Anterior cingulate cortex (tissue), 58 donors: ENCODE results near the gene MMEL1.

Source experiments
- DNase-seq, 58 donors: peaks; one replicate each; lab custom pipeline; 2025; lab: John Stamatoyannopoulos, UW

Gene MMEL1

GRCh38 chr1:2642560-2643413, 10.0 kb upstream of the MMEL1 start:
- DNase-seq = peak in 56 of 58 donors; percentile 38 to 95 (median 82)

DNA sequence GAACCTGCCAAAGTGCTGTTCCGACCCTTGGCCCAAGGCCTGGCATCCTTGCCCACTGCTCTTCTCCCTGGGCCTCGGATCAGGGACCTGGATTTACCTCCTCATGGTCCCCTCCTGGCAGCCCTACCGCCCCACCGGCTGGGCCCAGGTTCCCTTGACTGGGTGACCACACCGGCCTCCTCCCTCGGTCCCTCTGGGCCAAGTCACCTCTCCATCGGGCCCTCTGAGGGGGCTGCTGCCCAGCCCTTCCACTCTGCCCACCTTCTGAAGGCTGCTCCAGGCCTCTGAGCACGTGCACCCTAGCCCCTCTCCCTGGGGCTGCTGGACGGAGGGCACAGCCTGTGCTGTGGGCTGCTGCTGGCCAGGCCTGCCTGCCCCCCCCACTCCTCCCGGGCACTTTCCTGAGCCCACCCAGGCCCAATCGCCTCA, 9.3 kb upstream of the MMEL1 start:
- no peak for DNase-seq

- DNase-seq = no peak
These were observed 8.7 kb upstream of the MMEL1 start for GRCh38 chr1:2641381-2642130.

- DNase-seq = no peak
These were observed 7.8 kb upstream of the MMEL1 start for GRCh38 chr1:2640626-2641025.

GRCh38 chr1:2639607-2640521, 7.0 kb upstream of the MMEL1 start:
- DNase-seq = no peak

- no peak for DNase-seq
These were observed 6.4 kb upstream of the MMEL1 start for GRCh38 chr1:2639203-2639602.

- no peak for DNase-seq
These were observed 5.8 kb upstream of the MMEL1 start for GRCh38 chr1:2638466-2639115.

DNA sequence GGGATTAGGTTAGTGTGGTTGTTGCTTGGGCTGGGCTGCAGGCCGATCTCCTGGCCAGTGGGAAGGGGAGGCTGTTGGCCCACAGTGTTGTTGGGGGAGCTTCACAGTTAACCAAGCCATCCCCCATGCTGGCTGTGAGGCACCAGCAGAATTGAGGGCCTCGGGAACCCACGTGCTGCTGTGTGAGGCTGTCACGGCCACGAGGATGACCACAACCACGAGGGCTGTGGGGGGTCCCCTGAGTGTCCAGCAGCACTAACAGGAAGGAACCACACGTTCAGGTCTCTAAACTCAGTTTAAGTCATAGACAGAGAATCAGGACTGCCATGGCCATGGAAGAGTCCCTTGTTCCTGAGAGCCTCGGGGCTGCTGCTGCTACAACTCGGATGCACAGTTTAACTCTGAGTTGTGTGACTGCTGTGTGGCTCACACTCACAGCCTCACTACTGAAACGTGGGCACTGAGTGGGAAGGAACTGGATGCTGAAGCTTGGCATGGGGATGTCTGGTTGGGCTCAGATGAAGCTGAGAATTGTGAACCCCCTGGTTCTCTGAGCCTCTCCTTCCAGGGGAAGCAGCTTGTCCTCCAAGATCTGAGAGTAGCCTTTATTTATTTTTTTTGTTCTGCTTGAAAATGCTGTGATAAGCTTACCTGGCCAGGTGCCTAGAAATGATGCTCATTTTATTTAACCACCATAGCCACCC, 4.8 kb upstream of the MMEL1 start:
- DNase-seq = peak in 2 of 58 donors; percentile 13 to 20

GRCh38 chr1:2636733-2637132, 3.9 kb upstream of the MMEL1 start:
- DNase-seq = no peak

- no peak for DNase-seq
These were observed 2.7 kb upstream of the MMEL1 start for GRCh38 chr1:2635361-2636010.

GRCh38 chr1:2633936-2634491, 1.2 kb upstream of the MMEL1 start:
- DNase-seq = no peak

DNA sequence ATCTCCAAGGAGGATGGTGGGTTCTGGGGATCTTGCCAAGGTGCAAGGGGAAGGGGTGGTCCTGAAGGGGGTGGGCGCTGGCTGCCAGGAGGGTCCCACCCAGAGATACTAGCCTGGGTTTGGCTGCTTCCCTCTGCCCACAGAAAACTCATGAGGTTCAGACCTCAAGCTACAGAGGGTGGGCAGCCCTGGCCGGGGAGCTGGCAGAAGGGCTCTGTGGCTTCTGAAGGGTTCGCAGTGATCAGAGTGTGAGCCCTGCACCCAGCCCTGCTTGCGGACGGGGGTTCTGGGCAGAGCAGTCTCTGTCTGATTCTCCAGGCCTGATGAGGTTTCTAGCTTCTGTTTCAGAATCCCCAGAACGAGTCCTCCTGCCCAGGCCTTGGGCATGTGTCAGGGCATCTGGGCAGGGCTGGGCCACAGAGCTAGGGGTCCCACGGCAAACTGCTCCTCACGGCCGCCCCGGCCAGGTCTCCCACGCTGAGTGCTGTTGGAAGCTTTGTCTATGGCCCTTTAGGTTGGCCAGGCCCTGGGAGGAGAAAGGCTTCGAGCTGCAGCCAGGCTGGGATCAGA, 635 bp upstream of the MMEL1 start:
- DNase-seq = no peak

DNA sequence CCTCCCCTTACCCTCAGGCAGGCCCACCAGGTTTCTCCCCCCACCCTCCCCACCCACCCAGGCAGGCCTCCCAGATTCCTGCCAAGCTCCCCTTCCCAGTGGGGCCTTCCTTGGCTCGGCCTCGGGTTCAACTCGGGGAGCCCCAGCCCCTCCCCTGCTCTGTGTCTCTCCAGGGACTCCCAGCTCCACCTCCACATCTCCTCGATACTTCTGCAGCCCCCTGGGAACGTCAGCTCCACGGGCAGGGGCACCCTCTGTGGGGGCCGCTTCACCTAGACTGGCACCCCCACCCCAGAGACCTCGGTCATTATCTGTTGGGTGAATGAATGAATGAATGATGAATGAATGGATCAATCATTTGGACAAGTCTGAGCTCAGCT, 775 bp downstream of the MMEL1 start:
- DNase-seq = no peak

GRCh38 chr1:2631136-2632050, 1.4 kb downstream of the MMEL1 start:
- no peak for DNase-seq

- no peak for DNase-seq
These were observed 2.2 kb downstream of the MMEL1 start for GRCh38 chr1:2630498-2631135.

DNA sequence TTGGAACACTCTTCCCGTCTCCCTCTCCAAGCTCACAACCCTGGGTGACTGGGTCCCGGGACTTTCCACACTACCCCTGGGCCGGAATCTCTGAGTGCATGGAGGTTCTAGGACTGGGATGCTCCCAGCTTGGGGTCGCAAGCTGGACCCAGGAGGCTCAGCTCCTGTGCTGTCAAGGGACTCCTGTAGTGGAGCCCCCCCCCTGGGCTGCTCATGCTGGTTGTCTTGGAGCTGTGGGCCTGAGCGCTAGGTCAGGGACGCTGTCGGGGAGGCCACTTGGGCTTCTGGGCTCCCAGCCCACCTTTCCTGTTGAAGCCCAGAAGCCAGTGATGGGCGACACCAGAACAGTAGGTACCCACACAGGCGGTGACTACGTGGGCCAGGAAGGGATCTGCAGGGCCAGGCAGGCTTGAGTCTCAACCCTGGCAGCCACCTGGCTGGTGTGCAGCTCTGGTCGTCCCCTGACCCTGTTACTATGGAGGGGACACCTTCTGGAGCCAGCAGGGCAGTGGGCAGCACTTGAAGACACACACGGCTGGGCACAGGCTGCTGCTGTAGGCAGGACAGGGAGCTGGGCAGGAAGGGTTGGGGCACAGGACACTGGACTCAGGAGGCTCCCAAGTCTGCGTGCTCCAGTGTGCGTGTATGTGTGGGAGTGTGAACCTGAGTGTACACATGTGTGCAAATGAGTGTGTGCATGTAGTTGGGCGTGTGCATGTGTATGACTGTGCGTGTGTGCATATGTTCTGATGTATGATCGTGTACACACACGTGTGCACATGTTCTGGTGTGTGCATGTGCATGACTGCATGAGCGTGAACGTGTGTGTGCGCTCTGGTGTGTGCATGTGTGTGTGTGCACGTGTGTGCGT, 3.0 kb downstream of the MMEL1 start:
- DNase-seq = no peak
